Keratinocyte (primary cell): ENCODE measurements around the gene ZSWIM3.

Experiments
- CTCF ChIP-seq, 3 experiments: IDR thresholded peaks in 1 of 3; conservative IDR thresholded peaks in 1 of 3; optimal IDR thresholded peaks in 1 of 3; 2 replicates in 2 of 3; 3 replicates in 1 of 3; pipeline versions ENCODE3 to v1.5.1; 2011; ENCODE audit warnings: low read length in 3 of 3, mild to moderate bottlenecking in 3 of 3, moderate library complexity in 2 of 3, control low read depth in 1 of 3, inconsistent platforms in 1 of 3; ENCODE audit not compliant: insufficient read depth in 2 of 3; ENCODE audit errors: extremely low read depth in 1 of 3
- EZH2 ChIP-seq: IDR thresholded peaks from one replicate; pipeline ENCODE4 v1.6.1; 2012; ENCODE audit warnings: inconsistent platforms, mild to moderate bottlenecking, low read length, moderate library complexity

- TF ChIP-seq CTCF (optimal IDR thresholded peaks at IDR 0.05 in 1 of 3, IDR thresholded peaks at IDR 0.05 in 1 of 3, conservative IDR thresholded peaks at IDR 0.05 in 1 of 3; ENCODE audit: extremely low read depth in 1 of 3, insufficient read depth in 2 of 3, low read length in 3 of 3), result no peak
- TF ChIP-seq EZH2, result no peak
Measured at GRCh38 chr20:45896641-45897161, 39.3 kb downstream of the ZSWIM3 start.
